Right lobe of liver (tissue), 6 donors: Measurements from ENCODE around the gene BMP4. TPM values are rescaled to one million over a fixed set of nuclear protein-coding genes. Genes with fewer than 3 reads are reported as not detected.

Source experiments
- ATAC-seq, 4 donors: fragments of 200-7000 bp; cut with Tn5 transposase; one replicate each; pipeline ENCODE4 v1.9.1; 2020; ENCODE audit warnings: mild to moderate bottlenecking in 4 of 4, moderate library complexity in 4 of 4
- DNase-seq, 3 donors: peaks; one replicate each; pipeline ENCODE4 v3.0.0-alpha.2; 2020
- H3K27ac ChIP-seq, 3 donors: fragments of 200-600 bp; one replicate each; pipeline ENCODE4 v1.8.0; 2022
- H3K27me3 ChIP-seq, 2 donors: fragments of 200-600 bp; one replicate each; pipeline ENCODE4 v1.8.0; 2022
- H3K36me3 ChIP-seq, 4 donors: fragments of 200-600 bp; sonication (generic) in 1 of 4; one replicate each; pipeline versions ENCODE4 v1.5.1 to v1.8.0; 2017 to 2022; ENCODE audit warnings: control low read depth in 1 of 4
- H3K4me1 ChIP-seq, 4 donors: fragments of 200-600 bp; sonication (generic) in 1 of 4; one replicate each; pipeline versions ENCODE4 v1.5.1 to v1.8.0; 2017 to 2022; ENCODE audit warnings: control low read depth in 1 of 4
- H3K4me3 ChIP-seq, 3 donors: fragments of 200-600 bp; one replicate each; pipeline ENCODE4 v1.8.0; 2022
- H3K9me3 ChIP-seq, 4 donors: fragments of 200-600 bp; sonication (generic) in 1 of 4; one replicate each; pipeline versions ENCODE4 v1.5.1 to v1.8.0; 2017 to 2022; ENCODE audit warnings: control low read depth in 1 of 4
- CTCF ChIP-seq, 4 donors: fragments of 200-600 bp in 3 of 4; fragments of 450-650 bp in 1 of 4; IDR thresholded peaks; one replicate each; pipeline versions ENCODE4 v1.5.1 to v1.8.0; 2016 to 2022; ENCODE audit warnings: antibody characterized with exemption in 4 of 4, mild to moderate bottlenecking in 2 of 4
- POLR2A ChIP-seq: fragments of 450-650 bp; IDR thresholded peaks from one replicate; pipeline ENCODE4 v1.6.1; 2017; ENCODE audit warnings: antibody characterized with exemption, mild to moderate bottlenecking
- whole genome bisulfite sequencing: methylation state at CpG from one replicate; pipeline ENCODE4 v1.1.6; 2018; ENCODE audit warnings: low coverage, low lambda C conversion rate; ENCODE audit not compliant: insufficient coverage; ENCODE audit errors: missing lambda C conversion rate; 5-methylcytosine and 5-hydroxymethylcytosine counted together
- intact Hi-C, 2 donors: fragments of 100-400 bp; cut with DNase I; formaldehyde crosslinking; loops; one replicate each; pipeline versions ENCODE4 v1.11.2 to v1.14.1; 2022
- long read RNA-seq: library from polyadenylated mRNA; unstranded; transcript quantifications from one replicate; pipeline ENCODE4 v2.0.0, GENCODE V29; 2019
- total RNA-seq, 6 experiments: library from RNA; depleted of rRNA in 2 of 6; stranded (reverse); fragments of >200 nt in 2 of 6; fragmentation: NEBNext Ultra II Directional in 3 of 6; extraction: Animal tissue kit (Norgen Biotek cat#: 25700) in 3 of 6; gene quantifications; one replicate each; pipeline versions ENCODE4 v1.1.0 to v1.2.4, GENCODE V29; 2016 to 2023
- donor health status: DM: no; HTN: yes; CAD: no.
- donor health status: DM: no; HTN: no; CAD: no.
- donor health status: DM: no; HTN: no; CAD: no.
- donor health status: DM: no; HTN: yes; CAD: no.
- donor health status: DM: no; HTN: yes; CAD: no.

BMP4 gene
- total RNA-seq = 1 to 10 TPM; 1.8 to 3.1 (median 2.4) TPM
- long read RNA-seq, partial matches to known transcripts = 0 of 2 reads
- long read RNA-seq, other reads (novel, unspliced or antisense) = 2 of 2 reads

GRCh38 chr14:53956427-53957201 lies at the start of gene BMP4:
BMP4 (minus strand) TSS chr14:53956825; CDS start chr14:53952222, 4,603 bp downstream.
- peak within 1 kb of the TSS; percentile 31 to 69 (median 66) for H3K4me3 ChIP-seq
- no peaks in the 10 kb centered on the region for H3K36me3 ChIP-seq
- H3K27me3 ChIP-seq = no peaks in the 10 kb centered on the region
- intact Hi-C loops = no loop called here
- peak; percentile 64 to 70 (median 68) for DNase-seq
- TF ChIP-seq CTCF (IDR thresholded peaks at IDR 0.05) (no peak), POLR2A (no peak)
- 24% methylated on average over 35 of the region's 45 CpGs for WGBS
- ATAC-seq = peak in 2 of 4 donors; percentile 4 to 16
- no peaks in the 10 kb centered on the region for H3K9me3 ChIP-seq
- H3K27ac ChIP-seq = peak within 1 kb of the TSS in 2 of 3 donors; percentile 31 to 86
- H3K4me1 ChIP-seq = peaks cover 0 to 14% (median 3%) of the 10 kb centered on the region in 4 donors

- H3K27me3 ChIP-seq = no peaks in the 10 kb centered on the region
- no peak overlapping the region for H3K27ac ChIP-seq
- 78% methylated on average over 2 of the region's 2 CpGs for whole genome bisulfite sequencing
- no peaks in the 10 kb centered on the region for H3K4me1 ChIP-seq
- no peaks in the 10 kb centered on the region for H3K9me3 ChIP-seq
- no peak for DNase-seq
- H3K4me3 ChIP-seq = no peak overlapping the region
- H3K36me3 ChIP-seq = no peaks in the 10 kb centered on the region
- ATAC-seq = no peak
- TF ChIP-seq POLR2A = no peak
- TF ChIP-seq CTCF (IDR thresholded peaks at IDR 0.05) = no peak
- intact Hi-C loops = no loop called here
These were observed 46.4 kb upstream of the BMP4 start for GRCh38 chr14:54003064-54003463.

GRCh38 chr14:54002653-54003052 lies 46.0 kb upstream of the BMP4 start:
- H3K27me3 ChIP-seq = no peaks in the 10 kb centered on the region
- no peaks in the 10 kb centered on the region for H3K4me1 ChIP-seq
- no peak overlapping the region for H3K27ac ChIP-seq
- TF ChIP-seq CTCF (IDR thresholded peaks at IDR 0.05) (no peak), POLR2A (no peak)
- no peaks in the 10 kb centered on the region for H3K36me3 ChIP-seq
- intact Hi-C loops = no loop called here
- ATAC-seq = no peak
- H3K9me3 ChIP-seq = no peaks in the 10 kb centered on the region
- no peak overlapping the region for H3K4me3 ChIP-seq
- no peak for DNase-seq

- 55% methylated on average over 5 of the region's 5 CpGs for WGBS
- no peaks in the 10 kb centered on the region for H3K9me3 ChIP-seq
- no peaks in the 10 kb centered on the region for H3K36me3 ChIP-seq
- TF ChIP-seq CTCF (IDR thresholded peaks at IDR 0.05) = no peak
- TF ChIP-seq POLR2A = no peak
- DNase-seq (no peak), ATAC-seq (no peak)
- no peak overlapping the region for H3K27ac ChIP-seq
- no peaks in the 10 kb centered on the region for H3K4me1 ChIP-seq
- intact Hi-C loops = no loop called here
- H3K27me3 ChIP-seq = no peaks in the 10 kb centered on the region
- H3K4me3 ChIP-seq = no peak overlapping the region
These were observed 44.7 kb upstream of the BMP4 start for GRCh38 chr14:54001189-54001878.
